GM19328 (cell line): ENCODE results near the gene PHLDB3.
"Not testable (repeated sequence)": the region's sequence is repeated elsewhere in the genome, so short reads cannot be mapped to it uniquely, and the experiment has no call there.

Source experiments
- ATAC-seq: cut with Tn5 transposase; IDR thresholded peaks from one replicate; pipeline ENCODE4 v1.9.1; 2021; ENCODE audit warnings: mild to moderate bottlenecking, moderate library complexity; ENCODE audit not compliant: unreplicated experiment

The PHLDB3 gene

GRCh38 chr19:43447655-43448054, 56.9 kb downstream of the PHLDB3 start:
- ATAC-seq: no peak

- no peak for ATAC-seq
These were observed 57.6 kb downstream of the PHLDB3 start for GRCh38 chr19:43446746-43447489.

- no peak for ATAC-seq
These were observed 59.1 kb downstream of the PHLDB3 start for GRCh38 chr19:43445426-43445825.

GRCh38 chr19:43444531-43445287, 59.8 kb downstream of the PHLDB3 start:
- no peak for ATAC-seq

GRCh38 chr19:43444091-43444490, 60.5 kb downstream of the PHLDB3 start:
- ATAC-seq: not testable (repeated sequence)

GRCh38 chr19:43441716-43442115, 62.8 kb downstream of the PHLDB3 start:
- no peak for ATAC-seq

- no peak for ATAC-seq
These were observed 64.9 kb downstream of the PHLDB3 start for GRCh38 chr19:43439709-43440063.

- no peak for ATAC-seq
These were observed 65.4 kb downstream of the PHLDB3 start for GRCh38 chr19:43439032-43439708.

GRCh38 chr19:43438291-43439031, 66.1 kb downstream of the PHLDB3 start:
- no peak for ATAC-seq

GRCh38 chr19:43437712-43438111, 66.8 kb downstream of the PHLDB3 start:
- no peak for ATAC-seq

GRCh38 chr19:43437284-43437683, 67.3 kb downstream of the PHLDB3 start:
- ATAC-seq: not testable (repeated sequence)

GRCh38 chr19:43435775-43436174, 68.8 kb downstream of the PHLDB3 start:
- ATAC-seq: no peak

GRCh38 chr19:43433689-43434088, 70.9 kb downstream of the PHLDB3 start:
- no peak for ATAC-seq

- no peak for ATAC-seq
These were observed 71.2 kb downstream of the PHLDB3 start for GRCh38 chr19:43433358-43433673.

- ATAC-seq: no peak
These were observed 73.6 kb downstream of the PHLDB3 start for GRCh38 chr19:43430976-43431375.

- no peak for ATAC-seq
These were observed 74.3 kb downstream of the PHLDB3 start for GRCh38 chr19:43430142-43430710.

GRCh38 chr19:43429395-43429794, 75.2 kb downstream of the PHLDB3 start:
- no peak for ATAC-seq

- ATAC-seq: no peak
These were observed 78.8 kb downstream of the PHLDB3 start for GRCh38 chr19:43425567-43426392.
